H9 (cell line): ENCODE results near the gene RCAN3. TPM values are rescaled to one million over a fixed set of nuclear protein-coding genes. Genes with fewer than 3 reads are reported as not detected.

ENCODE experiments used
- DNase-seq: peaks from one replicate; pipeline ENCODE4 v3.0.0-alpha.2; 2017
- H2AFZ ChIP-seq: one replicate; pipeline ENCODE4 v1.6.1; 2013; ENCODE audit warnings: mild to moderate bottlenecking, low read length, control low read depth, moderate library complexity
- H2AK5ac ChIP-seq: 2 replicates; pipeline ENCODE4 v1.6.1; 2013; ENCODE audit warnings: low read length, control low read depth, mixed read lengths; ENCODE audit not compliant: insufficient read length
- H2BK120ac ChIP-seq: one replicate; pipeline ENCODE4 v1.6.1; 2013; ENCODE audit warnings: low read depth, mild to moderate bottlenecking, low read length, control low read depth, inconsistent platforms; ENCODE audit not compliant: poor library complexity, severe bottlenecking
- H2BK12ac ChIP-seq: 2 replicates; pipeline ENCODE4 v1.6.1; 2013; ENCODE audit warnings: low read length, control low read depth, mixed read lengths, low read depth; ENCODE audit not compliant: insufficient read length
- H2BK15ac ChIP-seq: 2 replicates; pipeline ENCODE4 v1.6.1; 2013; ENCODE audit warnings: low read depth, low read length, control low read depth
- H2BK20ac ChIP-seq: one replicate; pipeline ENCODE4 v1.6.1; 2013; ENCODE audit warnings: low read depth, mild to moderate bottlenecking, low read length, control low read depth, inconsistent platforms; ENCODE audit not compliant: poor library complexity, severe bottlenecking
- H2BK5ac ChIP-seq: 2 replicates; pipeline ENCODE4 v1.6.1; 2013; ENCODE audit warnings: low read length, control low read depth, mixed read lengths; ENCODE audit not compliant: insufficient read length
- H3K14ac ChIP-seq: 2 replicates; pipeline ENCODE4 v1.6.1; 2013; ENCODE audit warnings: low read length, control low read depth; ENCODE audit not compliant: insufficient read depth
- H3K18ac ChIP-seq: 2 replicates; pipeline ENCODE4 v1.6.1; 2013; ENCODE audit warnings: low read depth, mild to moderate bottlenecking, mixed read lengths, low read length, control low read depth; ENCODE audit not compliant: insufficient read length
- H3K23ac ChIP-seq: 2 replicates; pipeline ENCODE4 v1.6.1; 2013; ENCODE audit warnings: low read length, control low read depth, mixed read lengths, low read depth; ENCODE audit not compliant: insufficient read length
- H3K23me2 ChIP-seq: 2 replicates; pipeline ENCODE4 v1.6.1; 2013; ENCODE audit warnings: low read depth, mild to moderate bottlenecking, mixed read lengths, low read length, control low read depth; ENCODE audit not compliant: insufficient read length, poor library complexity, severe bottlenecking
- H3K27ac ChIP-seq: 2 replicates; pipeline ENCODE4 v1.5.1; 2013; ENCODE audit warnings: low read length, control low read depth, mixed read lengths, low read depth; ENCODE audit not compliant: insufficient read length
- H3K27me3 ChIP-seq: 2 replicates; pipeline ENCODE4 v1.6.1; 2013; ENCODE audit warnings: low read length, control low read depth, inconsistent platforms; ENCODE audit not compliant: insufficient read depth
- H3K4ac ChIP-seq: 2 replicates; pipeline ENCODE4 v1.6.1; 2013; ENCODE audit warnings: low read depth, mild to moderate bottlenecking, control low read depth, inconsistent platforms, low read length, moderate library complexity
- H3K4me1 ChIP-seq: 2 replicates; pipeline ENCODE4 v1.6.1; 2013; ENCODE audit warnings: low read length, control low read depth, inconsistent platforms; ENCODE audit not compliant: insufficient read depth
- H3K4me2 ChIP-seq: 2 replicates; pipeline ENCODE4 v1.6.1; 2013; ENCODE audit warnings: low read length, control low read depth, mixed read lengths; ENCODE audit not compliant: insufficient read length, insufficient read depth
- H3K56ac ChIP-seq: 2 replicates; pipeline ENCODE4 v1.6.1; 2013; ENCODE audit warnings: low read depth, mild to moderate bottlenecking, mixed read lengths, low read length, control low read depth; ENCODE audit not compliant: insufficient read length
- H3K79me1 ChIP-seq: 2 replicates; pipeline ENCODE4 v1.6.1; 2013; ENCODE audit warnings: low read depth, mild to moderate bottlenecking, moderate library complexity, low read length, control low read depth, inconsistent platforms; ENCODE audit not compliant: insufficient read depth, poor library complexity, severe bottlenecking
- H3K79me2 ChIP-seq: 2 replicates; pipeline ENCODE4 v1.6.1; 2013; ENCODE audit warnings: low read length, control low read depth, inconsistent platforms; ENCODE audit not compliant: insufficient read depth
- H3K9ac ChIP-seq: 2 replicates; pipeline ENCODE4 v1.6.1; 2013; ENCODE audit warnings: low read length, control low read depth, mixed read lengths; ENCODE audit not compliant: insufficient read length; ENCODE audit errors: extremely low read depth
- H3K9me3 ChIP-seq: one replicate; pipeline ENCODE4 v1.6.1; 2013; ENCODE audit warnings: low read depth, low read length, inconsistent platforms; ENCODE audit not compliant: control insufficient read depth
- H3T11ph ChIP-seq: one replicate; pipeline ENCODE4 v1.6.1; 2013; ENCODE audit warnings: mild to moderate bottlenecking, low read length, control low read depth, inconsistent platforms
- H4K20me1 ChIP-seq: one replicate; pipeline ENCODE4 v1.6.1; 2013; ENCODE audit not compliant: control insufficient read depth, insufficient read length, insufficient read depth
- H4K5ac ChIP-seq: 2 replicates; pipeline ENCODE4 v1.6.1; 2013; ENCODE audit warnings: low read depth, mild to moderate bottlenecking, mixed read lengths, low read length, control low read depth; ENCODE audit not compliant: insufficient read length
- H4K8ac ChIP-seq: replicated peaks from 2 replicates; pipeline ENCODE4 v1.6.1; 2013; ENCODE audit warnings: low read length, control low read depth, mixed read lengths, low read depth; ENCODE audit not compliant: insufficient read length
- H4K91ac ChIP-seq: 2 replicates; pipeline ENCODE4 v1.6.1; 2013; ENCODE audit warnings: low read depth, mild to moderate bottlenecking, moderate library complexity, mixed read lengths, low read length, control low read depth; ENCODE audit not compliant: insufficient read length
- H3K27ac Mint-ChIP-seq, 3 experiments: 2 replicates in 2 of 3; 3 replicates in 1 of 3; pipeline ENCODE4 v1.8.0; 2020 to 2021; ENCODE audit warnings: mixed read lengths in 3 of 3, mild to moderate bottlenecking in 1 of 3, moderate library complexity in 1 of 3
- H3K27me3 Mint-ChIP-seq: 2 replicates; pipeline ENCODE4 v1.8.0; 2021; ENCODE audit warnings: low read depth, mild to moderate bottlenecking, moderate library complexity, mixed read lengths
- H3K36me3 Mint-ChIP-seq, 3 experiments: 2 replicates in 2 of 3; 3 replicates in 1 of 3; pipeline ENCODE4 v1.8.0; 2020 to 2021; ENCODE audit warnings: low read depth in 3 of 3, mixed read lengths in 3 of 3; ENCODE audit not compliant: insufficient read depth in 1 of 3
- H3K4me1 Mint-ChIP-seq, 2 experiments: 2 replicates each; pipeline ENCODE4 v1.8.0; 2020; ENCODE audit warnings: mixed read lengths in 2 of 2
- H3K4me3 Mint-ChIP-seq, 2 experiments: 2 replicates in 1 of 2; 3 replicates in 1 of 2; pipeline ENCODE4 v1.8.0; 2020 to 2021; ENCODE audit warnings: mild to moderate bottlenecking in 2 of 2, mixed read lengths in 2 of 2, moderate library complexity in 1 of 2
- H3K9me3 Mint-ChIP-seq, 2 experiments: 2 replicates in 1 of 2; 3 replicates in 1 of 2; pipeline ENCODE4 v1.8.0; 2020; ENCODE audit warnings: mild to moderate bottlenecking in 2 of 2, mixed read lengths in 2 of 2, moderate library complexity in 1 of 2
- total RNA-seq: library from RNA; stranded (reverse); gene quantifications from 2 replicates; pipeline ENCODE4 v1.2.1, GENCODE V29; 2021
- TF ChIP-seq, protein P1 (sequence below): fragments of 200-600 bp; sonication (generic); conservative IDR thresholded peaks from 3 replicates; pipeline ENCODE4 v1.8.0; 2021; ENCODE audit warnings: antibody characterized with exemption, mild to moderate bottlenecking

Gene RCAN3
- total RNA-seq, 1 experiment from 2014 or later, result 13.0 TPM

DNA sequence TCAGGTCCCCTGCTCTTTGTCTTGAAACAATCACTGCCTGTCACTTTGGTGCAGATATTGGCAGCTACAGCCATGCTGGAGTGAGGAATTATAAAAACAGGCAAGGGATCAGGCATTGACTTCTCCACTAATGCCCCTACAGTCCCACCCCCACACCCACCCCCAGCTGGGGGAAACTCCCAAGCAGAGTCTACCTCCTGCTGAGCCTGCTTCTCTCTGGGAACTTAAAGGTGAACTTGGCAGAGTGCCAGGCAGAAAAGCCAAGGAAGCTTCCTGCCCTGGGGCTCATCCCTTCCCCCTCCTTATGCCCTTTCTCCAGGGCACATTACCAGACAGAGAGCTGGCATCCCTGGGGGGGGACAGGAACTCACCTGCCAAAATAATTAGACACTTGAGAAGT, 60.0 kb downstream of the RCAN3 start:
- Histone ChIP-seq H3K14ac (no peak overlapping the region), H3K23me2 (no peaks in the 10 kb centered on the region), H4K91ac (no peak overlapping the region), H2BK12ac (no peak overlapping the region), H3K9ac (no peak overlapping the region), H3K4me2 (no peak overlapping the region), H2BK120ac (no peak overlapping the region), H3K9me3 (no peaks in the 10 kb centered on the region), H2AFZ (no peak overlapping the region), H2BK15ac (no peak overlapping the region), H3K4me1 (peaks cover 2% of the 10 kb centered on the region; the same call in 1 of the 2 replicates), H4K5ac (no peak overlapping the region), H3K79me2 (no peaks in the 10 kb centered on the region), H3K23ac (no peak overlapping the region), H3K27ac (no peak overlapping the region), H2AK5ac (no peak overlapping the region), H3T11ph (no peak overlapping the region), H2BK5ac (no peak overlapping the region), H3K18ac (no peak overlapping the region), H3K56ac (no peak overlapping the region), H3K27me3 (no peaks in the 10 kb centered on the region), H4K20me1 (no peaks in the 10 kb centered on the region), H4K8ac (no peak overlapping the region), H2BK20ac (no peak overlapping the region), H3K79me1 (no peaks in the 10 kb centered on the region), H3K4ac (no peak overlapping the region)
- Mint-ChIP-seq H3K27ac (no peak overlapping the region), H3K4me1 (peaks cover 25 to 26% of the 10 kb centered on the region in 2 experiments), H3K36me3 (peaks cover 0 to 3% (median 0%) of the 10 kb centered on the region in 3 experiments; a peak in 1 of 7 replicates), H3K4me3 (no peak overlapping the region), H3K9me3 (peaks cover 4 to 7% of the 10 kb centered on the region in 2 experiments; a peak in 4 of 5 replicates), H3K27me3 (peaks cover 11% of the 10 kb centered on the region)
- DNase-seq, result no peak
- TF ChIP-seq, protein P1, sequence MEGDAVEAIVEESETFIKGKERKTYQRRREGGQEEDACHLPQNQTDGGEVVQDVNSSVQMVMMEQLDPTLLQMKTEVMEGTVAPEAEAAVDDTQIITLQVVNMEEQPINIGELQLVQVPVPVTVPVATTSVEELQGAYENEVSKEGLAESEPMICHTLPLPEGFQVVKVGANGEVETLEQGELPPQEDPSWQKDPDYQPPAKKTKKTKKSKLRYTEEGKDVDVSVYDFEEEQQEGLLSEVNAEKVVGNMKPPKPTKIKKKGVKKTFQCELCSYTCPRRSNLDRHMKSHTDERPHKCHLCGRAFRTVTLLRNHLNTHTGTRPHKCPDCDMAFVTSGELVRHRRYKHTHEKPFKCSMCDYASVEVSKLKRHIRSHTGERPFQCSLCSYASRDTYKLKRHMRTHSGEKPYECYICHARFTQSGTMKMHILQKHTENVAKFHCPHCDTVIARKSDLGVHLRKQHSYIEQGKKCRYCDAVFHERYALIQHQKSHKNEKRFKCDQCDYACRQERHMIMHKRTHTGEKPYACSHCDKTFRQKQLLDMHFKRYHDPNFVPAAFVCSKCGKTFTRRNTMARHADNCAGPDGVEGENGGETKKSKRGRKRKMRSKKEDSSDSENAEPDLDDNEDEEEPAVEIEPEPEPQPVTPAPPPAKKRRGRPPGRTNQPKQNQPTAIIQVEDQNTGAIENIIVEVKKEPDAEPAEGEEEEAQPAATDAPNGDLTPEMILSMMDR, result no peak
